K562 (cell line): ENCODE measurements around the gene CEMIP. TPM values are rescaled to one million over a fixed set of nuclear protein-coding genes. Genes with fewer than 3 reads are reported as not detected.

Source experiments
- CSDE1 ChIP-seq, 2 experiments: fragments of 450-650 bp; IDR thresholded peaks; 2 replicates each; pipeline ENCODE4 v1.6.1; 2016; ENCODE audit warnings: mild to moderate bottlenecking in 1 of 2
- ELF1 ChIP-seq: fragments of 200-800 bp; sonication (Bioruptor generic); IDR thresholded peaks from 2 replicates; pipeline ENCODE4 v1.6.1; 2016; ENCODE audit warnings: missing genetic modification characterization, missing compliant biosample characterization
- FOXK2 ChIP-seq, 2 experiments: fragments of 450-650 bp; IDR thresholded peaks in 1 of 2; conservative IDR thresholded peaks in 1 of 2; 2 replicates each; pipeline ENCODE4 v1.6.1; 2016; ENCODE audit warnings: low read depth in 2 of 2, mild to moderate bottlenecking in 1 of 2
- GABPA ChIP-seq: fragments of 200-800 bp; sonication (Bioruptor generic); conservative IDR thresholded peaks from 2 replicates; pipeline ENCODE4 v1.6.1; 2016; ENCODE audit warnings: low read depth, missing genetic modification characterization, missing compliant biosample characterization
- GTF2F1 ChIP-seq: IDR thresholded peaks from 2 replicates; pipeline ENCODE4 v1.6.1; 2011; ENCODE audit warnings: low read depth, low read length, improper control_type of control experiment
- KDM2B ChIP-seq: fragments of 250-450 bp; sonication (Bioruptor Pico); IDR thresholded peaks from 2 replicates; pipeline ENCODE4 v1.8.0; 2021; ENCODE audit warnings: mild to moderate bottlenecking, moderate library complexity
- KLF16 ChIP-seq: IDR thresholded peaks from 2 replicates; pipeline ENCODE4 v1.6.1; 2016; ENCODE audit warnings: antibody characterized with exemption
- MYC ChIP-seq, 2 experiments: fragments of 250-450 bp in 1 of 2; sonication (Bioruptor Pico) in 1 of 2; IDR thresholded peaks; 2 replicates each; pipeline versions ENCODE4 v1.5.1 to v1.6.1; 2012 to 2021; ENCODE audit warnings: low read depth in 2 of 2, borderline replicate concordance in 1 of 2, improper control_type of control experiment in 1 of 2, low read length in 1 of 2, mild to moderate bottlenecking in 1 of 2, moderate library complexity in 1 of 2
- NCOR1 ChIP-seq: fragments of 450-650 bp; IDR thresholded peaks from 2 replicates; pipeline ENCODE4 v1.6.1; 2016; ENCODE audit warnings: mild to moderate bottlenecking, moderate library complexity
- NFE2 ChIP-seq: IDR thresholded peaks from 2 replicates; pipeline ENCODE4 v1.6.1; 2014; ENCODE audit warnings: antibody characterized with exemption, low read depth
- NFRKB ChIP-seq: fragments of 450-650 bp; IDR thresholded peaks from 2 replicates; pipeline ENCODE4 v1.6.1; 2016; ENCODE audit warnings: low read depth
- SIN3B ChIP-seq: fragments of 450-650 bp; IDR thresholded peaks from 2 replicates; pipeline ENCODE4 v1.6.1; 2017; ENCODE audit warnings: low read depth, mild to moderate bottlenecking, moderate library complexity
- SMARCE1 ChIP-seq: fragments of 450-650 bp; IDR thresholded peaks from 2 replicates; pipeline ENCODE4 v1.7.1; 2016; ENCODE audit warnings: mild to moderate bottlenecking
- SUPT5H ChIP-seq: fragments of 450-650 bp; IDR thresholded peaks from 2 replicates; pipeline ENCODE4 v1.6.1; 2016
- ZBTB1 ChIP-seq: sonication (generic); formaldehyde crosslinking; IDR thresholded peaks from 2 replicates; pipeline ENCODE4 v1.8.1; 2023; ENCODE audit warnings: missing genetic modification reagents, low read depth, mild to moderate bottlenecking, borderline replicate concordance
- polyA plus RNA-seq, 8 experiments: library from polyadenylated mRNA; depleted of rRNA in 4 of 8; stranded (reverse) in 5 of 8; unstranded in 3 of 8; fragments of >200 nt; fragmentation: Nextera tagmentation in 2 of 8; fragmentation: Illumina TruSeq in 1 of 8; extraction: Ambion mirVana in 2 of 8; extraction: Trizol in 1 of 8; gene quantifications; 2 replicates each; pipeline versions ENCODE4 v1.2.1 to v1.2.3, GENCODE V29; 2011 to 2014; ENCODE audit warnings: inconsistent platforms in 1 of 8, missing spikeins in 1 of 8
- total RNA-seq, 7 experiments: library from RNA; depleted of rRNA in 6 of 7; stranded (reverse); fragments of >200 nt in 6 of 7; fragmentation: Illumina TruSeq in 2 of 7; extraction: Trizol in 2 of 7; gene quantifications; 2 replicates each; pipeline versions ENCODE4 v1.2.1 to v1.2.3, GENCODE V29; 2011 to 2021; ENCODE audit warnings: low replicate concordance in 1 of 7
- TF ChIP-seq, protein P1 (sequence below), 2 experiments: fragments of 450-650 bp; IDR thresholded peaks; 2 replicates each; pipeline ENCODE4 v1.6.1; 2016; ENCODE audit warnings: mild to moderate bottlenecking in 2 of 2, borderline replicate concordance in 1 of 2, low read depth in 1 of 2, moderate library complexity in 1 of 2
- TF ChIP-seq, protein P2 (sequence below): IDR thresholded peaks from 2 replicates; pipeline ENCODE4 v1.6.1; 2012; ENCODE audit warnings: low read depth, low read length, improper control_type of control experiment, borderline replicate concordance
- TF ChIP-seq, protein P3 (sequence below): fragments of 200-800 bp; sonication (Bioruptor generic); IDR thresholded peaks from 2 replicates; pipeline ENCODE4 v1.6.1; 2017; ENCODE audit warnings: missing genetic modification characterization, missing compliant biosample characterization

CEMIP gene
- total and polyA plus RNA-seq, 9 of the 15 experiments (the other 6 are each of a cell fraction or from before 2014, with no cell fraction given) = 0.33 TPM; not detected in 8

DNA sequence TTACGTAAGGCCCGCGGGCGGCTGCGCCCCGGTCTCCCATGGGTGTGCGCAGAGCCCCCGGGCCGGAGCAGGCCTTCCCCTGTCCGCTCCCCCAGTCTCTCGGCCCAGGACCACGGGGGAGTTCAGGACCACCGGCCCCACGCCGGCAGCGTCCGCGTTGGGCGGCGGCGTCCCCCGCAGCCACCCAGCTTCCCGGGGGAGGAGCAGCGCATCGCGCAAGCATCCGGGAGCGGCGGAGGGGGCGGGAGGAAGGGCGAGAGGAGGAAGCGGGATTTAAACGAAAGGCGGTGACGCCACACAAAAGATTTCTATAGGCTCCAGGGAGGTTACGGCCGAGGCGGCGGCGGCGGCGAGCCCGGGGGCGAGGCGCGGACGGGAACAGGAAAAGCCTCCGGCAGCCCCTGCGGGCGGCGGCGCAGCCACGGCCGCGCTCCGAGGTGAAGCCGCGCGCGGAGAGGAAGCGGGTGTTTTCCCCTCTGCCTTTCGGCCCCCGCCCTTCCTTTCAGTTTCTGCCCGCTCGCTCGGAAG, 221.5 kb downstream of the CEMIP start, which contains the start of gene TLNRD1 (continued):
- TF ChIP-seq, protein P1, sequence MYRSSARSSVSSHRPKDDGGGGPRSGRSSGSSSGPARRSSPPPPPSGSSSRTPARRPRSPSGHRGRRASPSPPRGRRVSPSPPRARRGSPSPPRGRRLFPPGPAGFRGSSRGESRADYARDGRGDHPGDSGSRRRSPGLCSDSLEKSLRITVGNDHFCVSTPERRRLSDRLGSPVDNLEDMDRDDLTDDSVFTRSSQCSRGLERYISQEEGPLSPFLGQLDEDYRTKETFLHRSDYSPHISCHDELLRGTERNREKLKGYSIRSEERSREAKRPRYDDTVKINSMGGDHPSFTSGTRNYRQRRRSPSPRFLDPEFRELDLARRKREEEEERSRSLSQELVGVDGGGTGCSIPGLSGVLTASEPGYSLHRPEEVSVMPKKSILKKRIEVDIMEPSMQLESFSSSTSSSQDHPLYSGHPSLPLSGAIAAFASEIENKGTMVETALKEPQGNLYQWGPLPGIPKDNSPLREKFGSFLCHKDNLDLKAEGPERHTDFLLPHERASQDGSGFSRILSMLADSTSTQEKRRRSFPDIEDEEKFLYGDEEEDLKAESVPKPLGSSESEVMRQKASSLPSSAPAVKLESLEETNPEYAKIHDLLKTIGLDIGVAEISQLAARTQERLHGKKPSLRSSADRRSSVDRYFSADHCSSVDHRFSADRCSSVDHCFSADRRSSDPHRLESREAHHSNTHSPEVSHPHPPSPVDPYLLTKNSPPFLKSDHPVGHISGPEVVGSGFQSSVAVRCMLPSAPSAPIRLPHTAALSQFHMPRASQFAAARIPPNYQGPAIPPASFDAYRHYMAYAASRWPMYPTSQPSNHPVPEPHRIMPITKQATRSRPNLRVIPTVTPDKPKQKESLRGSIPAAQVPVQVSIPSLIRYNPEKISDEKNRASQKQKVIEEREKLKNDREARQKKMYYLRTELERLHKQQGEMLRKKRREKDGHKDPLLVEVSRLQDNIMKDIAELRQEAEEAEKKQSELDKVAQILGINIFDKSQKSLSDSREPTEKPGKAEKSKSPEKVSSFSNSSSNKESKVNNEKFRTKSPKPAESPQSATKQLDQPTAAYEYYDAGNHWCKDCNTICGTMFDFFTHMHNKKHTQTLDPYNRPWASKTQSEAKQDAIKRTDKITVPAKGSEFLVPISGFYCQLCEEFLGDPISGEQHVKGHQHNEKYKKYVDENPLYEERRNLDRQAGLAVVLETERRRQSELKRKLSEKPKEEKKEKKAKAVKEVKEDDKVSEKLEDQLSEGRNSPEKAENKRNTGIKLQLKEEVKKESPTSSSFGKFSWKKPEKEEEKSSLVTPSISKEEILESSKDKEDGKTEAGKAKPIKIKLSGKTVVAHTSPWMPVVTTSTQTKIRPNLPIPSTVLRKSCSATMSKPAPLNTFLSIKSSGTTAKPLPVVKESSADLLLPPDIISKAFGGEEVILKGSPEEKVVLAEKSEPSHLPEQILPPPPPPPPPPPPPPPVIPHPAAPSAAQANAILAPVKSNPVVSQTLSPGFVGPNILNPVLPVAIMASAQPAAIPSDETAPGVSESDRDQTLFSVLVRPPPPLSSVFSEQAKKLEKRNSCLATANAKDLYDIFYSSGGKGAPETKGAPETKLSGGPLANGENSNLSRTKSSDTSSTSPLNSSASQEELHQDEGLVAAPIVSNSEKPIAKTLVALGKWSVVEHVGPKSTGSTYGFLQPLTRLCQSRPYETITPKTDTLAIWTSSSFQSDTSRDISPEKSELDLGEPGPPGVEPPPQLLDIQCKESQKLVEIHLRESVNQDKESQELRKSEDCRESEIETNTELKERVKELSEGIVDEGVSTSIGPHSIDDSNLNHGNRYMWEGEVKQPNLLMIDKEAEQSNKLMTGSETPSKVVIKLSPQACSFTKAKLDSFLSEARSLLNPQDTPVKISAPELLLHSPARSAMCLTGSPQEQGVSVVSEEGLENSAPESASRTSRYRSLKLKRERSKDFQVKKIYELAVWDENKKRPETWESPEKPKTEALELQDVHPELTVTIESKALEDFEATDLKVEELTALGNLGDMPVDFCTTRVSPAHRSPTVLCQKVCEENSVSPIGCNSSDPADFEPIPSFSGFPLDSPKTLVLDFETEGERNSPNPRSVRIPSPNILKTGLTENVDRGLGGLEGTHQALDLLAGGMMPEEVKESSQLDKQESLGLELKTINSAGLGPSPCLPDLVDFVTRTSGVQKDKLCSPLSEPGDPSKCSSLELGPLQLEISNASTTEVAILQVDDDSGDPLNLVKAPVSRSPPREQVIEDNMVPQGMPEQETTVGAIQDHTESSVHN (IDR thresholded peaks at IDR 0.05; ENCODE audit: borderline replicate concordance in 1 of 2, low read depth in 1 of 2) = no peak
- TF ChIP-seq ELF1 (tag) (peak; percentile 75), SIN3B (no peak), NFE2 (no peak), NFRKB (0 out of 2 replicates have a peak, but pooled peaks have one; percentile 22), NCOR1 (no peak), SUPT5H (peak; percentile 85), FOXK2 (conservative IDR thresholded peaks at IDR 0.05 in 1 of 2, IDR thresholded peaks at IDR 0.05 in 1 of 2; ENCODE audit: low read depth in 2 of 2) (no peak), CSDE1 (IDR thresholded peaks at IDR 0.05) (no peak), KLF16 (0 out of 2 replicates have a peak, but pooled peaks have one; percentile 10), GTF2F1 (no peak), SMARCE1 (0 out of 2 replicates have a peak, but pooled peaks have one; percentile 4), KDM2B (no peak), ZBTB1 (CRISPR knock-in tag) (no peak; the same call in 1 of the 2 replicates), MYC (IDR thresholded peaks at IDR 0.05; ENCODE audit: low read depth, low read length) (0 out of 2 replicates have a peak, but pooled peaks have one; percentile 38), MYC (CRISPR knock-in tag; IDR thresholded peaks at IDR 0.05; ENCODE audit: borderline replicate concordance, low read depth) (no peak), GABPA (tag) (peak; percentile 83)
- TF ChIP-seq, protein P2, sequence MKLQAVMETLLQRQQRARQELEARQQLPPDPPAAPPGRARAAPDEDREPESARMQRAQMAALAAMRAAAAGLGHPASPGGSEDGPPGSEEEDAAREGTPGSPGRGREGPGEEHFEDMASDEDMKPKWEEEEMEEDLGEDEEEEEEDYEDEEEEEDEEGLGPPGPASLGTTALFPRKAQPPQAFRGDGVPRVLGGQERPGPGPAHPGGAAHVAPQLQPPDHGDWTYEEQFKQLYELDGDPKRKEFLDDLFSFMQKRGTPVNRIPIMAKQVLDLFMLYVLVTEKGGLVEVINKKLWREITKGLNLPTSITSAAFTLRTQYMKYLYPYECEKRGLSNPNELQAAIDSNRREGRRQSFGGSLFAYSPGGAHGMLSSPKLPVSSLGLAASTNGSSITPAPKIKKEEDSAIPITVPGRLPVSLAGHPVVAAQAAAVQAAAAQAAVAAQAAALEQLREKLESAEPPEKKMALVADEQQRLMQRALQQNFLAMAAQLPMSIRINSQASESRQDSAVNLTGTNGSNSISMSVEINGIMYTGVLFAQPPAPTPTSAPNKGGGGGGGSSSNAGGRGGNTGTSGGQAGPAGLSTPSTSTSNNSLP = no peak
- TF ChIP-seq, protein P3, sequence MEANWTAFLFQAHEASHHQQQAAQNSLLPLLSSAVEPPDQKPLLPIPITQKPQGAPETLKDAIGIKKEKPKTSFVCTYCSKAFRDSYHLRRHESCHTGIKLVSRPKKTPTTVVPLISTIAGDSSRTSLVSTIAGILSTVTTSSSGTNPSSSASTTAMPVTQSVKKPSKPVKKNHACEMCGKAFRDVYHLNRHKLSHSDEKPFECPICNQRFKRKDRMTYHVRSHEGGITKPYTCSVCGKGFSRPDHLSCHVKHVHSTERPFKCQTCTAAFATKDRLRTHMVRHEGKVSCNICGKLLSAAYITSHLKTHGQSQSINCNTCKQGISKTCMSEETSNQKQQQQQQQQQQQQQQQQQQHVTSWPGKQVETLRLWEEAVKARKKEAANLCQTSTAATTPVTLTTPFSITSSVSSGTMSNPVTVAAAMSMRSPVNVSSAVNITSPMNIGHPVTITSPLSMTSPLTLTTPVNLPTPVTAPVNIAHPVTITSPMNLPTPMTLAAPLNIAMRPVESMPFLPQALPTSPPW (CRISPR knock-in tag) = peak; percentile 92
